DMS 273 (cell line): ENCODE data around the gene USP15.
A peak's percentile ranks its signal among the peaks of the same experiment; 100 is the strongest.
"Not testable (repeated sequence)": the region's sequence is repeated elsewhere in the genome, so short reads cannot be mapped to it uniquely, and the experiment has no call there.

ENCODE experiments used
- DNase-seq: peaks from one replicate; lab custom pipeline; 2025; ENCODE audit not compliant: unreplicated experiment; lab: John Stamatoyannopoulos, UW

USP15 gene

GRCh38 chr12:62436164-62436503 lies 175.9 kb downstream of the USP15 start:
- DNase-seq, result no peak

- DNase-seq, result peak; percentile 65
Measured at GRCh38 chr12:62438098-62438692, 178.0 kb downstream of the USP15 start.

- DNase-seq, result no peak
Measured at GRCh38 chr12:62446754-62447452, 186.7 kb downstream of the USP15 start.

- no peak for DNase-seq
Measured at GRCh38 chr12:62448436-62448835, 188.2 kb downstream of the USP15 start.

- DNase-seq, result not testable (repeated sequence)
Measured at GRCh38 chr12:62455429-62455828, 195.2 kb downstream of the USP15 start.

GRCh38 chr12:62458626-62459025 lies 198.4 kb downstream of the USP15 start:
- no peak for DNase-seq

- no peak for DNase-seq
Measured at GRCh38 chr12:62459976-62460375, 199.8 kb downstream of the USP15 start.

GRCh38 chr12:62461171-62461837 lies 201.1 kb downstream of the USP15 start:
- not testable (repeated sequence) for DNase-seq

- DNase-seq, result not testable (repeated sequence)
Measured at GRCh38 chr12:62463252-62463651, 203.0 kb downstream of the USP15 start.
